DMS53 treated with DMSO at 0.1 percent for 48 hours (cell line): ENCODE measurements around the gene HAL.

Source experiments
- DNase-seq: peaks from one replicate; lab custom pipeline; 2025; ENCODE audit not compliant: unreplicated experiment; lab: John Stamatoyannopoulos, UW

The HAL gene

DNA sequence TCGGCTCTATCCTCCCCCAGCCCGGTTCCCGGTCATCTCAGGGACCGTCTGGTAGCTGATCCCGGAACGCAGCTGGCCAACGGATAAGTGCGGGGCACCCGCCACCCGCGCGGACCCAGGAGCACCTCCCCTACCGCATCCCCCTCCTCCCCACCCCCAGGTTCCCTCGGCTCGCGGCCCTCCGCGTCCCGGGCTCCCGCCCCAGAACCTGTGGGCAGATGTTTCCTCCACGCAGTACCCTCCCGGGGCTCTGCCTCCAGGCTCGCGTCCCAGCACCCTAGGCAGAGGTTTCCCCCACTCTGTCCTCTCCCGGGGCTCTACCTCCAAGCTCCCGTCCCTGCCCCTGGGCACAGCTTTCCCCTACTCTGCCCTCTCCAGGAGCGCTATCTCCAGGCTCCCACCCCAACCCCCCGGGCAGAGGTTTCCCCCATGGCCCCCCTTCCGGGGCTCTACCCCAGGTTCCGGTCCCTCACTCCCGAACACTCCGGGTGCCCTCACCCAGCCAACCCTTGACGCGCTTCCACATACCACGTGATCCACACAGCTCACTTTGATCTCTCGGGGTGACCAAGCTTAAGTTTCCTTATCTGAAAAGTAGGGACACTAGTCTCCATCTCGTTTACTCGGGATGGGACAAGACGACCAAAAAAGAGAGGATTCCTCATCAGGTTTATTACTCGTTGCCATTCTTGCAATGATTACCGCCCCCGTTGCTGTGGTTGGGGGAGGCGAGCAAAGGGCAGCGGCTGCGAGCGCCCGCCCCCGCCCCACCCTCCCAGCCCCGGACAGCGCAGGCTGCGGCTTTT lies 53.4 kb downstream of the HAL start, which contains the start of gene CCDC38:
Gene CCDC38, minus strand, starts transcription at position 91 of the 806 bp plus-strand sequence. CDS start 6,105 bp downstream, outside the sequence.
- DNase-seq: peak; percentile 64

DNA sequence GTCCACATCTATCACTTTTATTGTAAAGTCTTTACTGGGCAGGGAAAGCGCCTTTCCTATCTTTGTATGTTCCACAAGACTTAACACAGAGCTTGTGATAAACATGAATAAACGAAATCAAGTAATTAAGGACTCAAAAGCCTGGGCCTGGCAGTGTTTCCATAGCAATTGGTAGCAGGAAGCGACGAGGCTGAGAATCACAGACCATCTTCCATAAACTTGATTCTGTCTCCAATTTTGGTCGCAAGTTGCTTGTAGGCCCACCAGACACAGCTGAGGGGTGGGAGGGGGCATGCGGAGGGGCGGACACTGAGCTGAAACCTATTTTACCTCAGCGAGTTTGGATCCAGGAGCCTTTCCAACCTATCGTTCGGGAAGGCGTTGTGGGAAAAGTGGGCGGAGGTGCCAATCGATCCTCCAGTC lies 54.0 kb downstream of the HAL start:
- DNase-seq: no peak

GRCh38 chr12:95940514-95940913 lies 55.6 kb downstream of the HAL start:
- DNase-seq: no peak
